AG09319 (cell line): ENCODE results near the gene LIG3.

Source experiments
- DNase-seq: peaks from one replicate; pipeline ENCODE4 v3.0.0-alpha.2; 2010; ENCODE audit warnings: low read depth; ENCODE audit errors: extremely low read depth
- CTCF ChIP-seq: IDR thresholded peaks from 2 replicates; pipeline ENCODE4 v1.5.1; 2011; ENCODE audit warnings: low read depth, mild to moderate bottlenecking, inconsistent platforms, low read length, moderate library complexity

LIG3 gene

GRCh38 chr17:35046245-35046644 is 65.9 kb downstream of the LIG3 start:
- no peak for TF ChIP-seq CTCF
- no peak for DNase-seq

- TF ChIP-seq CTCF = no peak
- DNase-seq = no peak
Observed at GRCh38 chr17:35046740-35047283, 66.5 kb downstream of the LIG3 start.

GRCh38 chr17:35048685-35049379 is 68.5 kb downstream of the LIG3 start:
- no peak for DNase-seq
- no peak for TF ChIP-seq CTCF

- TF ChIP-seq CTCF = no peak
Observed at GRCh38 chr17:35050170-35050569, 69.9 kb downstream of the LIG3 start.

GRCh38 chr17:35051183-35051578 is 70.9 kb downstream of the LIG3 start:
- DNase-seq = no peak
- TF ChIP-seq CTCF = no peak

More at GRCh38 chr17:35050170-35050569, 69.9 kb downstream of the LIG3 start:
- no peak for DNase-seq

GRCh38 chr17:35051579-35052240 is 71.4 kb downstream of the LIG3 start:
- DNase-seq = no peak
- no peak for TF ChIP-seq CTCF

GRCh38 chr17:35052241-35052610 is 71.9 kb downstream of the LIG3 start:
- TF ChIP-seq CTCF = no peak
- DNase-seq = no peak
